ENCODE results near the gene PRR19. TPM values are rescaled to one million over a fixed set of nuclear protein-coding genes. Genes with fewer than 3 reads are reported as not detected.

Gene PRR19
- total RNA-seq, 4 donors from 2014 or later = 0.23 to 0.30 (median 0.29) TPM; not detected in 1

DNA sequence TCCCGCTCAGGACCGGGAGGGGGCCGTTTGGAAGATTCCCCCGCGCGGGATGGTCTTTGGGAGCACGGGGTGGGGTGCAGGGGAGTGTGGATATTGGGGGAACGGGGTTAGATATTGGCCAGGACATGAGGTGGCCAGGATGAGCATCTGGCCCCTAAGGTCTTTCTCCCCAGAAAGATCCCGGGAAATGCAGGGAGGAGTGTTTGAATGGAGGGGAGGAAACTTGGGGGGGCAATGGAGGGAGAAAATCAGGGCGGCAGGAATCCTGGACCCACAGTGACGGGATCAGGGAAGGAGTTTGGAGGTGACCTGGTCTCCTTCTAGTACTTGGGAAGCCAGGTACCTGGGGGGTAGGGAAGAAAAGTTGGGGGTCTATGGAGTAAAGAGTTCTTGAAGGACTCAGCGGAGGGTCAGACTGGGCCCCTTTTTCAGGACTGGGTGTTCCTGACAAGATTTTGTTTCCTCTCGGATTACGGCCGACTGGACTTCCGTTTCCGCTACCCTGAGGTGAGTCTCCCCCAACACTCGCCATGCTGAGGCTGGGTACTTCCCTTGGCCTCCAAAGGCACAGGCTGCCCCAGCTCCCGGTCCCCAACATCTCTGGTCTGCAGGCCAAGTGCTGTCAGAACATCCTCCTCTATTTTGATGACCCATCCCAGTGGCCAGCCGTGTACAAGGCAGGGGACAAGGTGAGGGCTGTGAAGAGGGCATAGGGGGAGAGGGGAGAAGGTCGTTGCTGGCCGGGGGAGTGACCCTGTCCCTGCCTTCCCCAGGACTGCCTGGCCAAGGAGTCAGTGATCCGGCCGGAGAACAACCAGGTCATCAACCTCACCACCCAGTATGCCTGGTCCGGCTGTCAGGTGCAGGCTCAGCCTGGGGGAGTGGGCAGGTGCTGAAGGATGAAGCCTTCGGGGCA, 12.2 kb downstream of the PRR19 start:
- no peak for TF ChIP-seq POLR2A (IDR thresholded peaks at IDR 0.05)
- TF ChIP-seq, protein P1, sequence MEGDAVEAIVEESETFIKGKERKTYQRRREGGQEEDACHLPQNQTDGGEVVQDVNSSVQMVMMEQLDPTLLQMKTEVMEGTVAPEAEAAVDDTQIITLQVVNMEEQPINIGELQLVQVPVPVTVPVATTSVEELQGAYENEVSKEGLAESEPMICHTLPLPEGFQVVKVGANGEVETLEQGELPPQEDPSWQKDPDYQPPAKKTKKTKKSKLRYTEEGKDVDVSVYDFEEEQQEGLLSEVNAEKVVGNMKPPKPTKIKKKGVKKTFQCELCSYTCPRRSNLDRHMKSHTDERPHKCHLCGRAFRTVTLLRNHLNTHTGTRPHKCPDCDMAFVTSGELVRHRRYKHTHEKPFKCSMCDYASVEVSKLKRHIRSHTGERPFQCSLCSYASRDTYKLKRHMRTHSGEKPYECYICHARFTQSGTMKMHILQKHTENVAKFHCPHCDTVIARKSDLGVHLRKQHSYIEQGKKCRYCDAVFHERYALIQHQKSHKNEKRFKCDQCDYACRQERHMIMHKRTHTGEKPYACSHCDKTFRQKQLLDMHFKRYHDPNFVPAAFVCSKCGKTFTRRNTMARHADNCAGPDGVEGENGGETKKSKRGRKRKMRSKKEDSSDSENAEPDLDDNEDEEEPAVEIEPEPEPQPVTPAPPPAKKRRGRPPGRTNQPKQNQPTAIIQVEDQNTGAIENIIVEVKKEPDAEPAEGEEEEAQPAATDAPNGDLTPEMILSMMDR (IDR thresholded peaks at IDR 0.05) = no peak
- no peak overlapping the region for H3K4me3 ChIP-seq (ENCODE audit: low read depth, poor library complexity, severe bottlenecking)
- WGBS, 2 donors = 31 to 38% methylated on average over 25 to 26 of the region's 26 CpGs
- DNase-seq (ENCODE audit: low spot score in 2 of 2) = no peak
- intact Hi-C loops (cut with DNase I; ENCODE audit: low total_unique reads) = loop anchor here (10.0 kb wide), 1 partner anchor 189 kb away; no protein-coding TSS in a partner anchor

GRCh38 chr19:42315024-42315423, 13.1 kb downstream of the PRR19 start:
- DNase-seq (ENCODE audit: low spot score in 2 of 2) = no peak
- intact Hi-C loops (cut with DNase I; ENCODE audit: low total_unique reads) = loop anchor here (10.0 kb wide), 1 partner anchor 190 kb away; no protein-coding TSS in a partner anchor
- H3K4me3 ChIP-seq (ENCODE audit: low read depth, poor library complexity, severe bottlenecking) = no peak overlapping the region
- WGBS, 2 donors = 74 to 78% methylated on average over 5 of the region's 5 CpGs
- TF ChIP-seq, protein P1 (IDR thresholded peaks at IDR 0.05) = no peak
- no peak for TF ChIP-seq POLR2A (IDR thresholded peaks at IDR 0.05)

- WGBS, 2 donors = 34 to 42% methylated on average over 28 of the region's 28 CpGs
- intact Hi-C loops (cut with DNase I; ENCODE audit: low total_unique reads) = loop anchor here (10.0 kb wide), 1 partner anchor 192 kb away; no protein-coding TSS in a partner anchor
- no peak for DNase-seq (ENCODE audit: low spot score in 2 of 2)
- no peak for TF ChIP-seq POLR2A (IDR thresholded peaks at IDR 0.05)
- TF ChIP-seq, protein P1 (IDR thresholded peaks at IDR 0.05) = no peak
- H3K4me3 ChIP-seq (ENCODE audit: low read depth, poor library complexity, severe bottlenecking) = no peak overlapping the region
These were observed 14.6 kb downstream of the PRR19 start for GRCh38 chr19:42316223-42317211.

- 86 to 91% methylated on average over 13 of the region's 13 CpGs for WGBS, 2 donors
- intact Hi-C loops (cut with DNase I; ENCODE audit: low total_unique reads) = loop anchor here (10.0 kb wide), 1 partner anchor 193 kb away; no protein-coding TSS in a partner anchor
- no peak overlapping the region for H3K4me3 ChIP-seq (ENCODE audit: low read depth, poor library complexity, severe bottlenecking)
- TF ChIP-seq, protein P1 (IDR thresholded peaks at IDR 0.05) = no peak
- no peak for TF ChIP-seq POLR2A (IDR thresholded peaks at IDR 0.05)
- no peak for DNase-seq (ENCODE audit: low spot score in 2 of 2)
These were observed 15.6 kb downstream of the PRR19 start for GRCh38 chr19:42317535-42317934.

DNA sequence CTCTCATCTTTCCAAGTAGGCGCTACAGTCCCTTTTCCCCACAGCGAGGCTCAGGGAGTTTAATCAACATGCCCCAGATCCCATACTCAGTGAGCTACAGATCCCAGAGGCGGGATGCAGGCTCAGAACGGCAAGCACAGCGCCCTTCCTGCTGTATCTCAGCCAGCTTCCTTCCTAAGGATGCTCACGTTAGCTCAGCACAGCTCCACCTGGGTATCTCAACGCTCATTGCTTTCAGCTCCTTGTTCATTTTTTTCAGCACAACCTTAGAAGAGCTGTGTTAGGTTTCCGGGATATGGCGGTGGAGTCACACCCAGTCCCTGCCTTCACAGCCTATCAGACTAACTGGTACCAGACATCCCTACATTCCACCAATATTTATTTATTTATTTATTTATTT, 20.4 kb downstream of the PRR19 start:
- 53 to 55% methylated on average over 9 of the region's 9 CpGs for WGBS, 2 donors
- H3K4me3 ChIP-seq (ENCODE audit: low read depth, poor library complexity, severe bottlenecking) = no peak overlapping the region
- DNase-seq (ENCODE audit: low spot score in 2 of 2) = no peak
- no peak for TF ChIP-seq POLR2A (IDR thresholded peaks at IDR 0.05)
- TF ChIP-seq, protein P1 (IDR thresholded peaks at IDR 0.05) = no peak
- intact Hi-C loops (cut with DNase I; ENCODE audit: low total_unique reads) = no loop called here
